Neural crest cell (in vitro differentiated cells): ENCODE results near the gene KSR2. TPM values are rescaled to one million over a fixed set of nuclear protein-coding genes. Genes with fewer than 3 reads are reported as not detected.

Experiments used
- DNase-seq: peaks from one replicate; pipeline ENCODE4 v3.0.0; 2021; ENCODE audit warnings: low read depth, mixed read lengths, low spot score
- H3K27ac Mint-ChIP-seq: one replicate; pipeline ENCODE4 v1.8.0; 2021; ENCODE audit warnings: mild to moderate bottlenecking, mixed read lengths; ENCODE audit not compliant: unreplicated experiment
- H3K27me3 Mint-ChIP-seq: 2 replicates; pipeline ENCODE4 v1.8.0; 2021; ENCODE audit warnings: low read depth, mild to moderate bottlenecking, mixed read lengths
- H3K36me3 Mint-ChIP-seq: 2 replicates; pipeline ENCODE4 v1.8.0; 2021; ENCODE audit warnings: low read depth, mild to moderate bottlenecking, mixed read lengths
- H3K4me1 Mint-ChIP-seq: 2 replicates; pipeline ENCODE4 v1.8.0; 2021; ENCODE audit warnings: mixed read lengths
- H3K4me3 Mint-ChIP-seq: one replicate; pipeline ENCODE4 v1.8.0; 2021; ENCODE audit warnings: mild to moderate bottlenecking, mixed read lengths
- H3K9me3 Mint-ChIP-seq: 2 replicates; pipeline ENCODE4 v1.8.0; 2021; ENCODE audit warnings: mixed read lengths
- total RNA-seq: library from RNA; stranded (reverse); gene quantifications from 2 replicates; pipeline ENCODE4 v1.2.1, GENCODE V29; 2021
- TF ChIP-seq, protein P1 (sequence below): fragments of 200-600 bp; sonication (generic); conservative IDR thresholded peaks from 2 replicates; pipeline ENCODE4 v1.5.0; 2021; ENCODE audit warnings: antibody characterized with exemption, mild to moderate bottlenecking

KSR2 gene
- total RNA-seq, 1 donor from 2014 or later = 0.33 TPM

DNA sequence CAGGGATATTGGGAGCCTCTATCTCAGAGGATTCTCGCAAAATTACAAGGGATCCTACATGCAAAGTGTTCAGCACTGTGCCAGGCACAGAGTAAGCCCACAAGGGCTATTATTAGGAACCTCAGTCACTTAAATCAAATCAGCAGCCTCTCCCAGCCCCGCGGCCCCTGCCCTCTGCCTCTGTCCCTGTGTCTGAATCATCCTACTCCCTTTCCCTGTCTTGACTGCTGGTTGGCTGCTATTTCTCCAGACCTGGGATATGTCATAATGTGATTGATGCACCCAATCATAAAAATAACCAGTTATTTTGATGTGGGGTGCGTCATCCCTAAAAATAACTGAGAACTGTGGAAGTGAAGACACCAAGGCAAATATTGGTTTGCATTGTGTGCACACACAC is 176.3 kb downstream of the KSR2 start:
- no peak overlapping the region for H3K27ac Mint-ChIP-seq
- TF ChIP-seq, protein P1, sequence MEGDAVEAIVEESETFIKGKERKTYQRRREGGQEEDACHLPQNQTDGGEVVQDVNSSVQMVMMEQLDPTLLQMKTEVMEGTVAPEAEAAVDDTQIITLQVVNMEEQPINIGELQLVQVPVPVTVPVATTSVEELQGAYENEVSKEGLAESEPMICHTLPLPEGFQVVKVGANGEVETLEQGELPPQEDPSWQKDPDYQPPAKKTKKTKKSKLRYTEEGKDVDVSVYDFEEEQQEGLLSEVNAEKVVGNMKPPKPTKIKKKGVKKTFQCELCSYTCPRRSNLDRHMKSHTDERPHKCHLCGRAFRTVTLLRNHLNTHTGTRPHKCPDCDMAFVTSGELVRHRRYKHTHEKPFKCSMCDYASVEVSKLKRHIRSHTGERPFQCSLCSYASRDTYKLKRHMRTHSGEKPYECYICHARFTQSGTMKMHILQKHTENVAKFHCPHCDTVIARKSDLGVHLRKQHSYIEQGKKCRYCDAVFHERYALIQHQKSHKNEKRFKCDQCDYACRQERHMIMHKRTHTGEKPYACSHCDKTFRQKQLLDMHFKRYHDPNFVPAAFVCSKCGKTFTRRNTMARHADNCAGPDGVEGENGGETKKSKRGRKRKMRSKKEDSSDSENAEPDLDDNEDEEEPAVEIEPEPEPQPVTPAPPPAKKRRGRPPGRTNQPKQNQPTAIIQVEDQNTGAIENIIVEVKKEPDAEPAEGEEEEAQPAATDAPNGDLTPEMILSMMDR = no peak

GRCh38 chr12:117790948-117791347 is 177.8 kb downstream of the KSR2 start:
- Mint-ChIP-seq H3K9me3 (no peaks in the 10 kb centered on the region), H3K27ac (peak overlapping the region; percentile 14), H3K36me3 (no peaks in the 10 kb centered on the region), H3K4me3 (no peak overlapping the region), H3K27me3 (peaks cover 40% of the 10 kb centered on the region), H3K4me1 (no peaks in the 10 kb centered on the region)
- no peak for DNase-seq
- TF ChIP-seq, protein P1 = no peak

More for the DNA sequence above, 176.3 kb downstream of the KSR2 start:
- Mint-ChIP-seq H3K9me3 (no peaks in the 10 kb centered on the region), H3K36me3 (no peaks in the 10 kb centered on the region), H3K4me1 (no peaks in the 10 kb centered on the region), H3K27me3 (peaks cover 43% of the 10 kb centered on the region), H3K4me3 (no peak overlapping the region)
- no peak for DNase-seq

- Mint-ChIP-seq H3K4me3 (no peak overlapping the region), H3K36me3 (no peaks in the 10 kb centered on the region), H3K27ac (no peak overlapping the region), H3K4me1 (no peaks in the 10 kb centered on the region), H3K9me3 (no peaks in the 10 kb centered on the region), H3K27me3 (peaks cover 43% of the 10 kb centered on the region)
- no peak for DNase-seq
- TF ChIP-seq, protein P1 = no peak
These were observed 178.6 kb downstream of the KSR2 start for GRCh38 chr12:117790198-117790597.

DNA sequence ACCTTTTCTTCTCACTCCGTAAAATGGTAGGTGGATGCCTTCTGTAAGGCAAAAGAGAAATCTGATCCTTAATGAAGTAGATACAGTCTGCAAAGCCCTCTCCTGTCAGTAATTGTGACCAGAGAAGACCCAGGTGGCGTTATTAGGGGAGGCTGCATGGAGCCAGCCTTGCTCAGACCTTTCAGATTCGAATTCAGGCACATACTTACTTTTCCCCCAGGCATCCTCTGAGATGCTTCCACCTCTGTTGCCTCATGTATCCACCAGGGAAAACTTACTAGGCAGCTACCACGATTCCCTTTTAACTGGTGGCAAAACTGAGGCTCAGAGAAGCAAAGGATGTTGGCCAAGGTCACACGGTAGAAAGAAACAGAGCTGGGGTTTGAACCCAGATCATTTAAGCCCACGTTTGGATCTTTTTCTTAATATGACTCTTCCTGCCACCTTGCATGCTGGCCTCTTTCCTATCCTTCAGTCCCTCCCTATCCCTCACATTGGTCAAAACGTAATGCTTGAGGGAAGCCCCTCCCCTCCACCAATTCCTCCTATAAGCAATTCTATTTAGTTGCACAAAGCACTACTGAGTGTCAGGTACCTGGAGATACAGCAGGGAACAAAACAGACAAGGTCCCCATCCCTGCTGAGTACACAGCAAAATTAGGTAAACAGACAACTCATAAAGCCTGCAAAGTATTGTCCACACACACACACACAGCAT is 179.4 kb downstream of the KSR2 start:
- Mint-ChIP-seq H3K9me3 (no peaks in the 10 kb centered on the region), H3K36me3 (no peaks in the 10 kb centered on the region), H3K4me1 (no peaks in the 10 kb centered on the region), H3K27me3 (peaks cover 46% of the 10 kb centered on the region), H3K27ac (no peak overlapping the region), H3K4me3 (no peak overlapping the region)
- DNase-seq = no peak
- TF ChIP-seq, protein P1 = no peak

DNA sequence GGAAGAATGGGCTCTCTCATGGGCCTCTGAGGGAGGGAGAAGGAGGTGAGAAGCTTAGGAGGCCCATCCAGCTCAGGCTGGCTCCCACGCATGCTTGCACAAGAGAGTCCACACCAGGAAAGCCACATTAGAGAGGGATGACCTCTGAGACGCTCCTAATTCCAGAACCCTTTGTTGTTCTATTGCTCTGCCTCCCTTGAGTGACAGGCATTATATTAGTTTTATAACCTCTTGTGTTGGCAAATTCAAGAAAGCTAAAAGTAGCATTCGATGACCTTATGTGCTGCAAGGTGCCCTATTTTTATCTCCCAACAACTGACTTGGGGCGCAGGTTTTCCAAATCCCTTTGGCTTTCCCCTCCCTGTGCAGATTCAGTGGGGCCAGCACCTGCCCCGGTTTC is 190.1 kb downstream of the KSR2 start:
- H3K4me1 Mint-ChIP-seq = no peaks in the 10 kb centered on the region
- H3K36me3 Mint-ChIP-seq = no peaks in the 10 kb centered on the region
- peaks cover 29% of the 10 kb centered on the region for H3K27me3 Mint-ChIP-seq
- H3K4me3 Mint-ChIP-seq = no peak overlapping the region
- TF ChIP-seq, protein P1 = no peak
- no peaks in the 10 kb centered on the region for H3K9me3 Mint-ChIP-seq
- no peak overlapping the region for H3K27ac Mint-ChIP-seq
- no peak for DNase-seq
